ENCODE results near the gene SULT1E1.

- TF ChIP-seq CTCF (IDR thresholded peaks at IDR 0.05; ENCODE audit: low read length) (no peak), EZH2 (optimal IDR thresholded peaks at IDR 0.05; ENCODE audit: low read depth, low read length) (no peak), EZH2phosphoT487 (IDR thresholded peaks at IDR 0.05; ENCODE audit: low read length) (no peak)
These were observed 15.6 kb upstream of the SULT1E1 start for GRCh38 chr4:69875576-69875975.
